Measurements from ENCODE around the gene MLEC. TPM values are rescaled to one million over a fixed set of nuclear protein-coding genes. Genes with fewer than 3 reads are reported as not detected.

The MLEC gene
- polyA plus RNA-seq, 3 donors from 2014 or later, result 77.7 to 109 (median 81.6) TPM

DNA sequence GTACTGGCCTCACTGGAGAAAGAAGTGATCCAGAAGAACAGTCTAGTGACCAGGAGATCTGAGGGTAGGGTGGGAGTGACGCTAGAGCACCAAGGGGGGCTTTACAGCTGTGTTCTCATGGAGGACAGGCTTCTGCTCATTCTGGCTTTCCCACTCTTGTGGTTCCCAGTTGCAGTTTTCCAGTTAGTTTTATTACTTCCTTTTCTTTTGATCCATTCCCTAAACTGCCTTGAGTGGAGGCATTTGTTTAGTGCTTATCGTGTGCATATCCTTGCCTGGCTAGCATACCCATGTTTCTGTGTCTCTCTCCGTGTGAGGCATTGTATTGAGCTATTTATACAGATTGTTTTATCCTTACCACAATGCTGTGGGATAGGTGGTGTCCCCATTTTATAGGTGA is 4.0 kb downstream of the MLEC start:
- no peak overlapping the region for H3K4me3 Mint-ChIP-seq
- H3K9me3 Mint-ChIP-seq, result no peaks in the 10 kb centered on the region
- H3K4me1 Mint-ChIP-seq, result peaks cover 45 to 66% of the 10 kb centered on the region in 2 donors
- peak overlapping the region in 2 of 6 donors; percentile 23 to 25 for H3K27ac Mint-ChIP-seq
- peaks cover 8% of the 10 kb centered on the region in 3 donors for H3K27me3 Mint-ChIP-seq (ENCODE audit: low read depth in 3 of 3)
- no peak for DNase-seq
- peaks cover 11 to 20% (median 15%) of the 10 kb centered on the region in 3 donors for H3K36me3 Mint-ChIP-seq

DNA sequence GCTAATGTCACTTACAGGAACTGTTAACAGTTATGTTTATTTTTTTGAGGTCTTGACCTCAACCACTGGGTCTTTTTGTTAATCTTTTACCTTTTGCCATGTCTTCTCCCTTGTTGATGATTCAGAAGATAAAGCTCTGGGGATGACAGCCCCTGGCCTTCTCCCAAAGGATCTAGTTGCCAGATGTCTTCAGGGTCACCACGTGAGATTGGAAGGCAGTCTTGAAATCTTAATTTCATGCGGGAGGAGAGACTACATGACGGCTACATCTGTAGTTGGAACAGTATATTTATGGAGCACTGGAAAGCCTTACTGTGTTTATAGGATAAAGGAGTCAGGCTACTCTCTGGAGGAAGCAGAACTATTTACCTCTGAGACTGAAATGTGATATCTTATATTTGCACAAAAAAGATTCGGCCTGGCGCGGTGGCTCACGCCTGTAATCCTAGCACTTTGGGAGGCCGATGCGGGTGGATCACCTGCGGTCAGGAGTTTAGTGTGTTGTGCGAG is 5.6 kb downstream of the MLEC start:
- peaks cover 45 to 65% of the 10 kb centered on the region in 2 donors for H3K4me1 Mint-ChIP-seq
- no peaks in the 10 kb centered on the region for H3K9me3 Mint-ChIP-seq
- no peak for DNase-seq
- peak overlapping the region in 4 of 6 donors; percentile 58 to 76 (median 64) for H3K27ac Mint-ChIP-seq
- peak overlapping the region in 2 of 5 donors; percentile 0 to 28 for H3K4me3 Mint-ChIP-seq
- H3K27me3 Mint-ChIP-seq (ENCODE audit: low read depth in 3 of 3), result no peaks in the 10 kb centered on the region
- H3K36me3 Mint-ChIP-seq, result peaks cover 23 to 34% (median 27%) of the 10 kb centered on the region in 3 donors

DNA sequence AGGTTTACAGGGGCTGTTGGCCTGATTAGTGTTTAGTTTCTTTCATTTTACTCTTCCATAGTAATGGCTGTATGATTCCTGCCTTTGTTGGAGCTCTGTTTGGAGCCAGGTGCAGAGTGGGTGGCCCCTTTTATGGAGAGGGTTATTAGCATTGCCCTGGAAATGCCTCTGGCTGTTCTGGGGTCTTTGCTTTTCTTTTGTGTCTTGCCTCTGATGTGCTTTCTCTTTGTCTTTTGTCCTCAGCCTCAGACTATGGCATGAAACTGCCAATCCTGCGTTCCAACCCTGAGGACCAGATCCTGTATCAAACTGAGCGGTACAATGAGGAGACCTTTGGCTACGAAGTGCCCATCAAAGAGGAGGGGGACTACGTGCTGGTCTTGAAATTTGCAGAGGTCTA is 6.9 kb downstream of the MLEC start:
- Mint-ChIP-seq H3K4me3 (no peak overlapping the region), H3K4me1 (peaks cover 32 to 52% of the 10 kb centered on the region in 2 donors), H3K27ac (no peak overlapping the region), H3K36me3 (peaks cover 23 to 36% (median 34%) of the 10 kb centered on the region in 3 donors), H3K9me3 (no peaks in the 10 kb centered on the region), H3K27me3 (ENCODE audit: low read depth in 3 of 3) (no peaks in the 10 kb centered on the region)
- no peak for DNase-seq

GRCh38 chr12:120696626-120697025 is 9.7 kb downstream of the MLEC start:
- no peaks in the 10 kb centered on the region for H3K9me3 Mint-ChIP-seq
- no peak overlapping the region for H3K27ac Mint-ChIP-seq
- no peak overlapping the region for H3K4me3 Mint-ChIP-seq
- DNase-seq, result no peak
- peaks cover 16 to 24% of the 10 kb centered on the region in 2 donors for H3K4me1 Mint-ChIP-seq
- peaks cover 32 to 53% (median 45%) of the 10 kb centered on the region in 3 donors for H3K36me3 Mint-ChIP-seq
- H3K27me3 Mint-ChIP-seq (ENCODE audit: low read depth in 3 of 3), result no peaks in the 10 kb centered on the region

GRCh38 chr12:120697344-120697743 is 10.4 kb downstream of the MLEC start:
- H3K4me3 Mint-ChIP-seq, result no peak overlapping the region

DNA sequence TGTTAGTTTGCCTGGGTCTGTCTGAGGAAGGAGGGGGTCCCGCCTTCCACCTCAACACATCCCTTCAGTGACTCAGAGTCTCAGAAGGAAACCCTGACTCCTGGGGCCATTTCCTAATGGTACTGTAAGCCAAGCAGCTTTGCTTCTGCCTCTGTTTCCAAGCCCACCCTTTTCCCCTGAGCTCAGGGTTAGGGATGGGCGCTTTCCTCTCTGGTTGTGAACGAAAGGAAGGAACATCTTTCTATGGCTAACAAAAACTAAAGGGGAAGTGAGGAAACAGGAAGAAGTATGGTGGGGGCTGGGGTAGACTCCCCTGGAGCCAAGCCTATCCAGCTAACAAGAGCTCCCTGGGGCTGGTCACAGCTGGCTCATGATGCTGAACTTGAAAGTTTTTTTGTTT is 11.7 kb downstream of the MLEC start:
- Mint-ChIP-seq H3K4me1 (peaks cover 0 to 5% of the 10 kb centered on the region in 2 donors), H3K4me3 (no peak overlapping the region), H3K9me3 (no peaks in the 10 kb centered on the region), H3K27me3 (ENCODE audit: low read depth in 3 of 3) (no peaks in the 10 kb centered on the region), H3K36me3 (peaks cover 37 to 57% (median 49%) of the 10 kb centered on the region in 3 donors), H3K27ac (no peak overlapping the region)
- DNase-seq, result no peak

More at GRCh38 chr12:120697344-120697743, 10.4 kb downstream of the MLEC start:
- no peak overlapping the region for H3K27ac Mint-ChIP-seq
- H3K36me3 Mint-ChIP-seq, result peaks cover 32 to 53% (median 49%) of the 10 kb centered on the region in 3 donors
- DNase-seq, result no peak
- H3K4me1 Mint-ChIP-seq, result peaks cover 11 to 17% of the 10 kb centered on the region in 2 donors
- H3K27me3 Mint-ChIP-seq (ENCODE audit: low read depth in 3 of 3), result no peaks in the 10 kb centered on the region
- H3K9me3 Mint-ChIP-seq, result no peaks in the 10 kb centered on the region

- Mint-ChIP-seq H3K9me3 (no peaks in the 10 kb centered on the region), H3K4me3 (no peak overlapping the region), H3K27me3 (ENCODE audit: low read depth in 3 of 3) (no peaks in the 10 kb centered on the region), H3K27ac (no peak overlapping the region), H3K4me1 (no peaks in the 10 kb centered on the region), H3K36me3 (peaks cover 32 to 58% (median 41%) of the 10 kb centered on the region in 3 donors)
- no peak for DNase-seq
These were observed 12.6 kb downstream of the MLEC start for GRCh38 chr12:120699553-120699952.

GRCh38 chr12:120700886-120701285 is 13.9 kb downstream of the MLEC start:
- no peak overlapping the region for H3K4me3 Mint-ChIP-seq
- no peak for DNase-seq
- peaks cover 24 to 48% (median 30%) of the 10 kb centered on the region in 3 donors for H3K36me3 Mint-ChIP-seq
- H3K9me3 Mint-ChIP-seq, result no peaks in the 10 kb centered on the region
- no peaks in the 10 kb centered on the region for H3K4me1 Mint-ChIP-seq
- H3K27ac Mint-ChIP-seq, result no peak overlapping the region
- no peaks in the 10 kb centered on the region for H3K27me3 Mint-ChIP-seq (ENCODE audit: low read depth in 3 of 3)

DNA sequence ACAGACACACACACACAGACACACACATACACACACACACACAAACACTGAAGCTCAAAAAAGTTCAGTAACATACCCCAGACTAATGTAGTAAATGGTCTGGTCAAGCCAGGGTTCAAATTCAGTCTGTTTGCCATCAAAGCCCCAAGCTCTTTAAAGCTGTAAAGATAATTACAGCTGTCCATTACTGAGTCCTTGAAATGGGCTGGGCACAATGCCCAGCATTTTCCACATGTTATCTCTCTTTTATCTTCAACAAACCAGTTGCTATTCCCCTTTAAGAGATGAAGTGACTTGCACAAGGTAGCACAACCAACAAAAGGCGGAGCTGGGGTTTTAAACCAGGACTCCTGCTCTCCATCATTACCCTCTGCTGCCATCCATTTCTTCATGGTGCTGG is 15.7 kb downstream of the MLEC start:
- H3K27ac Mint-ChIP-seq, result no peak overlapping the region
- DNase-seq, result no peak
- no peaks in the 10 kb centered on the region for H3K4me1 Mint-ChIP-seq
- no peaks in the 10 kb centered on the region for H3K27me3 Mint-ChIP-seq (ENCODE audit: low read depth in 3 of 3)
- H3K9me3 Mint-ChIP-seq, result no peaks in the 10 kb centered on the region
- H3K4me3 Mint-ChIP-seq, result no peak overlapping the region
- peaks cover 15 to 32% (median 16%) of the 10 kb centered on the region in 3 donors for H3K36me3 Mint-ChIP-seq

- no peak for DNase-seq
- no peaks in the 10 kb centered on the region for H3K27me3 Mint-ChIP-seq (ENCODE audit: low read depth in 3 of 3)
- no peaks in the 10 kb centered on the region for H3K4me1 Mint-ChIP-seq
- H3K4me3 Mint-ChIP-seq, result no peak overlapping the region
- peaks cover 15 to 28% (median 16%) of the 10 kb centered on the region in 3 donors for H3K36me3 Mint-ChIP-seq
- H3K9me3 Mint-ChIP-seq, result no peaks in the 10 kb centered on the region
- no peak overlapping the region for H3K27ac Mint-ChIP-seq
These were observed 16.5 kb downstream of the MLEC start for GRCh38 chr12:120703311-120703942.

- Mint-ChIP-seq H3K36me3 (peaks cover 6 to 11% (median 11%) of the 10 kb centered on the region in 3 donors), H3K27ac (no peak overlapping the region), H3K9me3 (no peaks in the 10 kb centered on the region)
These were observed 18.7 kb downstream of the MLEC start for GRCh38 chr12:120705618-120706017.

GRCh38 chr12:120706029-120706428 is 19.1 kb downstream of the MLEC start:
- no peak overlapping the region for H3K4me3 Mint-ChIP-seq
- H3K27me3 Mint-ChIP-seq (ENCODE audit: low read depth in 3 of 3), result no peaks in the 10 kb centered on the region
- no peaks in the 10 kb centered on the region for H3K9me3 Mint-ChIP-seq
- DNase-seq, result no peak
- H3K4me1 Mint-ChIP-seq, result peaks cover 10 to 12% of the 10 kb centered on the region in 2 donors
- no peak overlapping the region for H3K27ac Mint-ChIP-seq
- H3K36me3 Mint-ChIP-seq, result peaks cover 3 to 7% (median 7%) of the 10 kb centered on the region in 3 donors

More at GRCh38 chr12:120705618-120706017, 18.7 kb downstream of the MLEC start:
- DNase-seq, result no peak
- Mint-ChIP-seq H3K4me1 (peaks cover 8 to 10% of the 10 kb centered on the region in 2 donors), H3K27me3 (ENCODE audit: low read depth in 3 of 3) (no peaks in the 10 kb centered on the region), H3K4me3 (no peak overlapping the region)

- peak overlapping the region in 3 of 5 donors; percentile 35 to 83 (median 50) for H3K4me3 Mint-ChIP-seq
- H3K4me1 Mint-ChIP-seq, result peaks cover 28 to 29% of the 10 kb centered on the region in 2 donors
- peaks cover under 1 to 2% (median 2%) of the 10 kb centered on the region in 3 donors for H3K36me3 Mint-ChIP-seq
- H3K27ac Mint-ChIP-seq, result peak overlapping the region in 2 of 6 donors; percentile 34 to 83
- DNase-seq, result no peak
- no peaks in the 10 kb centered on the region for H3K27me3 Mint-ChIP-seq (ENCODE audit: low read depth in 3 of 3)
- no peaks in the 10 kb centered on the region for H3K9me3 Mint-ChIP-seq
These were observed 21.7 kb downstream of the MLEC start for GRCh38 chr12:120708651-120709050.

DNA sequence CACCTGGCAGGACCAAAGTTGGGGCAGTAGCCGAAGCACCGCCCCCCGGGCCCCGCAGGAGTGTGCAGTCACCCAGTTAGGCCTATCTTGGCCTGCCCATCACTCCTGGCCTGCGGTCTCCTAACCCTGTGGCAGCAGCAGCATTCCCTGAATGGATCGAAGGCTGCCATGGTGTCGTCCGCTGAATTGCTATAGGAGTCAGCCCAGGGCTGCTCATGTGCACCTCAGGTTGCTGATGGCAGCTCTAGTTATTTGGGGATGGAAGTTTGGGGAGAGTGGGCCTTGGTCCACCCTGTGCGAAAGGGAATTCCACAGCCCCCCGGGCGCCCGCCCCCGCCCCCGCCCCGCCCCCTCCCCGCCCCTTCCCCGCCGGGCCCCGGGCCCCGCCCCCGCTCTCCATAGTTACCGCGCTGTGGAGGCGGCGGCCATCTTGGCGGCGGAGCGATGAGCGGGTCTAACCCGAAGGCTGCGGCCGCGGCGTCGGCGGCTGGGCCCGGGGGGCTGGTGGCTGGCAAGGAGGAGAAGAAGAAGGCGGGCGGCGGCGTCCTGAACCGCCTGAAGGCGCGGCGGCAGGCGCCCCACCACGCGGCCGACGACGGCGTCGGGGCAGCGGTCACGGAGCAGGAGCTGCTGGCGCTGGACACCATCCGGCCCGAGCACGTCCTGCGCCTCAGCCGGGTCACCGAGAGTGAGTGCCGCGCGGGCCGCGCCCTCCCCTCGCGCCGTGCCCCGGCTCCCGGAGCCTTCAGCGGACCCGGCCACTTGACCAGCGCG is 23.3 kb downstream of the MLEC start, which contains the start of gene UNC119B:
UNC119B (plus strand) TSS at position 428 of the 774 bp plus-strand sequence; CDS start at position 445, 17 bp downstream.
- peaks cover 32 to 35% of the 10 kb centered on the region in 2 donors for H3K4me1 Mint-ChIP-seq
- no peaks in the 10 kb centered on the region for H3K9me3 Mint-ChIP-seq
- peak; percentile 71 to 73 (median 72) for DNase-seq
- peak within 1 kb of the TSS; percentile 81 to 84 (median 83) for H3K27ac Mint-ChIP-seq
- H3K36me3 Mint-ChIP-seq, result peaks cover 5 to 9% (median 5%) of the 10 kb centered on the region in 3 donors
- H3K4me3 Mint-ChIP-seq, result peak within 1 kb of the TSS; percentile 86 to 92 (median 89)
- no peaks in the 10 kb centered on the region for H3K27me3 Mint-ChIP-seq (ENCODE audit: low read depth in 3 of 3)

Data from immature natural killer cell (primary cell).